SK-N-MC (cell line): ENCODE measurements around the gene PSMB9.
A peak's percentile ranks its signal among the peaks of the same experiment; 100 is the strongest.
"Not testable (repeated sequence)": the region's sequence is repeated elsewhere in the genome, so short reads cannot be mapped to it uniquely, and the experiment has no call there.

ENCODE experiments used
- DNase-seq: peaks from one replicate; pipeline ENCODE4 v3.0.0-alpha.2; 2011; ENCODE audit warnings: low read depth, low spot score
- H3K27ac ChIP-seq: fragments of 200-600 bp; sonication (generic); 2 replicates; pipeline ENCODE4 v1.5.1; 2016; ENCODE audit warnings: mixed run types
- H3K36me3 ChIP-seq: fragments of 200-600 bp; sonication (generic); 2 replicates; pipeline ENCODE4 v1.6.1; 2017; ENCODE audit warnings: antibody characterized with exemption, low read length, mixed read lengths; ENCODE audit not compliant: insufficient read depth
- H3K4me3 ChIP-seq: fragments of 200-600 bp; sonication (generic); 2 replicates; pipeline ENCODE4 v1.5.1; 2016
- H3K9ac ChIP-seq: fragments of 200-600 bp; sonication (generic); 2 replicates; pipeline ENCODE4 v1.8.0; 2017; ENCODE audit warnings: mixed run types, mixed read lengths; ENCODE audit not compliant: insufficient read length
- H3K9me3 ChIP-seq: fragments of 200-600 bp; sonication (generic); 2 replicates; pipeline ENCODE4 v1.6.1; 2017; ENCODE audit warnings: low read depth, mild to moderate bottlenecking, antibody characterized with exemption, low read length, moderate library complexity, mixed read lengths
- EZH2 ChIP-seq: fragments of 200-600 bp; sonication (generic); IDR thresholded peaks from one replicate; pipeline ENCODE4 v1.6.1; 2017; ENCODE audit warnings: antibody characterized with exemption
- FOXP2 ChIP-seq: optimal IDR thresholded peaks from 2 replicates; pipeline ENCODE3; 2011; ENCODE audit warnings: mild to moderate bottlenecking, moderate library complexity; ENCODE audit not compliant: insufficient read depth; ENCODE audit errors: extremely low read length, control extremely low read depth
- POLR2AphosphoS5 ChIP-seq: IDR thresholded peaks from 2 replicates; pipeline ENCODE4 v1.6.1; 2012; ENCODE audit warnings: mild to moderate bottlenecking, low read depth, low read length, borderline replicate concordance

PSMB9 gene

DNA sequence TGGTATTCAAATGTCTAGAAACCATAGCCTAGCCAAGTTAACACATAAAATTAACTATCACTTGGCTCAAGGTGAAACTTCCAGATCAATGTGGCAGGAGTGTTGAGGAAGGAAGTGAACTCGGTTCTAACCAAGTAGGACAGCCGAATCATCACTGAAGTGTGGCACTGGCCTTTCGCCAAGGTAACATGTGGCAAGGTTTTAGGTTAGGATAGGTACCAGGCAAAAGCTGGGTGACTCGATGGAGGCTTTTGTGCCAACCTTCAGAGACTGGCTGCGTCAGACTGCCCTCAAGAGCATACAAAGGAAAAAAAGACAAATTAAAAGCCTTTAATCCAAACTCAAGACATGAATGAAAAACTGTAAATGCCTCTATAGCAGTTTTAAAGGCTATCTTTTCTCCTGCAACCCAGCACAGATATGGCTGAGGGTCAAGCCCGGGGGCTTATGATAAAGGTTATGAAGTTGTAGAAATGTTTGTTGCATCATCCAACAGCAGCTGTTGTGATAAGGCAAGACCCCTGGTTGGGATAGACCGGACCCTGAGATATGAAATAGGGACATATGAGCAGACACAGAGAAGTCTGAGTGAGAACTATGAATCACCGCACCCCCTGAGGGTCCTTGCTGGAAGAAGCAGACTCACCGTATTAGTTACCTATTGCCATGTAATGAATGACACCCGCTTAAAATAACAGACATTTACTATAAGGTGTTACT lies 11.9 kb downstream of the PSMB9 start:
- no peaks in the 10 kb centered on the region for H3K9me3 ChIP-seq
- no peak for TF ChIP-seq EZH2
- no peak for TF ChIP-seq POLR2AphosphoS5
- no peak for TF ChIP-seq FOXP2
- no peaks in the 10 kb centered on the region for H3K36me3 ChIP-seq
- no peak overlapping the region for H3K27ac ChIP-seq
- no peak overlapping the region for H3K9ac ChIP-seq
- H3K4me3 ChIP-seq: no peak overlapping the region
- no peak for DNase-seq

DNA sequence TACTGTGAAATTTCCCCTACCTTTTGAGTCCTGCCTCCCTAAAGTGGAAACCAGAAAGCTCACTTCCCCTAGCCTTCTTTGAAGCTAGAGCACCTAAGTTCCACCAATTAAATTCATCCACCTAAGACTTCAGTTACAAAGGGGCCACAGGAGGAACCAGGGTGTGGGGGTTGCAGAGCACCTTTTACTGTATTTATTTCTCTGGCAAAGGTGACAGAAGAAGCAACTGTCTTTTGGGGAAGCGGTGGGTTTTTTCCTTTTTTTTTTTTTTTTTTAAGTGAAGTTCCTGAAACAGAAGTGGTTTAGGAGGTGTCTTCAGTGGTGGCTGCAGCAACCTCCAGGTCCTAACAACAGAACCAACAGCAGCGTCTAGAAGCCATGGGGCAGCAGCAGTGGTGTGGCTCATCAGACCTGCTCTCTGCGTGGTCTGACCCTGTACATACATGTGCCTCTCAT lies 13.1 kb downstream of the PSMB9 start:
- H3K27ac ChIP-seq: no peak overlapping the region
- H3K9ac ChIP-seq: no peak overlapping the region
- no peaks in the 10 kb centered on the region for H3K36me3 ChIP-seq
- H3K4me3 ChIP-seq: no peak overlapping the region
- TF ChIP-seq EZH2: no peak
- TF ChIP-seq POLR2AphosphoS5: no peak
- TF ChIP-seq FOXP2: no peak
- no peaks in the 10 kb centered on the region for H3K9me3 ChIP-seq
- no peak for DNase-seq

DNA sequence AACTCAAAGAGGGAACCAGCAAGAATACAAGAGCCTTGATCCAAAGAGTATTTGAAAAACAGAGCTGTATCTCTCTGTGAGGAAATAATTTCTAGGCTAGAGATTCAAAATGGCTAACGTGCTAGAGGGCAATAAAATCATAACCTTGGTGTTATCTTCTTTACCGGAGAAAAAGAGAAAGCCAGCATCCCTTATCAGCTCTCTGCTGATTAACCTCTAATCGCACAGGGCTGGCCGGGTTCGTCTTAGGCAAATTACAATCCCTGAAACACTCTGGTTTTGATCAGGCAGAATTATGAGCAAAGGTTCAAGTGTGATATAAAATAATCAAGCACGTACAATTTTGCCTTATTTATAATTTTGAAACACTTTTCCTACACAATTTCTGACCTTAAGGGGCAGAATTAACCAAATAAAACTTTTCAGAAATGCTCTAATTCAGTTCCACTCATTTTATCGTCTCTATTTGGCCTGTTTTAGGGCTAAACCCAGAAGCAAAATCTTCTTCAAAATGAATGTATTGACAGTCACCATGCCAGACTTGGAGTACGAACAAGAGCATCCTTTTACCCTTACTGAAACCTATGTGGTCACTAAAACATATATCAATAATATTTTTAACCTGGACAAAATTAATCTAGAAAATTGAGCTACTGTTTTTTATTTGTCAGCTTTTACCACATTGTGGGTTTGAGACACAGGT lies 13.7 kb downstream of the PSMB9 start:
- H3K27ac ChIP-seq: no peak overlapping the region

DNA sequence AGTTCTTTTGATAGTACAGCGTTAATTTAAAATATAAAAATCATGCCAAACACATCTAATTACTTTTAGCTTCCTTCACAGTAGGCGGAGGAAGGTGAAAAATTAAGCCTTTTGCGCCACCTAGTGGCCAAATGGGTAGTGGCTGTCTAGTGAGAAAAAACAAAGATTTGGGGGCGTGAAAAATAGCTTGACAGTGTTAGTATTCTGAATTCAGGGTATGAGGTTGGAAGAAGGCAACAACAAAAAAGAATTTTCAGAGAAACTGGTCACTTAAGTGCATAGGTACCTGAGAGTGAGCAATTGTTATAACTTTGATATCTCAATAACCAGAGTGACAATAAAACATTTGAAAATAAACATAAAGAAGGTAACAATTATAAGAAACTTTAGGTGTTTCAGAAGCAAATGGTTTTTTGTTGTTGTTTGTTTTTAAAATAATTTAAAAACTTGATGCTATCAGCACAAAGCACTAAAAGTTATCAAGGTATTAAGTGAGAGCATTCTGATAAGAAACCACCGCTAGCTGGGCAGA lies 14.3 kb downstream of the PSMB9 start:
- Histone ChIP-seq H3K9ac (no peak overlapping the region), H3K27ac (no peak overlapping the region), H3K9me3 (no peaks in the 10 kb centered on the region), H3K36me3 (no peaks in the 10 kb centered on the region), H3K4me3 (no peak overlapping the region)
- DNase-seq: peak; percentile 35
- TF ChIP-seq POLR2AphosphoS5 (no peak), EZH2 (no peak), FOXP2 (no peak)

More for the DNA sequence above, 13.7 kb downstream of the PSMB9 start:
- no peak for DNase-seq
- TF ChIP-seq EZH2: no peak
- TF ChIP-seq POLR2AphosphoS5: no peak
- TF ChIP-seq FOXP2: no peak
- Histone ChIP-seq H3K9me3 (no peaks in the 10 kb centered on the region), H3K9ac (no peak overlapping the region), H3K4me3 (no peak overlapping the region), H3K36me3 (no peaks in the 10 kb centered on the region)

DNA sequence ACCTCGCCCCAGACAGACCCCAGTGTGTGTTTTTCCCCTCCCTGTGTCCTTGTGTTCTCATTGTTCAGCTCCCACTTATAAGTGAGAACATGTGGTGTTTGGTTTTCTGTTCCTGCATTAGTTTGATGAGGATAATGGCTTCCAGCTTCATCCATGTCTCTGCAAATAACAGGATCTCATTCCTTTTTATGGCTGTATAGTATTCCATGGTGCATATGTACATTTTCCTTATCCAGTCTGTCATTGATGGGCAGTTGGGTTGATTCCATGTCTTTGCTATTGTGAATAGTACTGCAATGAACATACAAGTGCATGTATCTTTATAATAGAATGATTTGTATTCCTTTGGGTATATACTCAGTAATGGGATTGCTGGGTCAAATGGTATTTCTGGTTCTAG lies 20.0 kb downstream of the PSMB9 start:
- not testable (repeated sequence) for H3K9me3 ChIP-seq, H3K36me3 ChIP-seq

DNA sequence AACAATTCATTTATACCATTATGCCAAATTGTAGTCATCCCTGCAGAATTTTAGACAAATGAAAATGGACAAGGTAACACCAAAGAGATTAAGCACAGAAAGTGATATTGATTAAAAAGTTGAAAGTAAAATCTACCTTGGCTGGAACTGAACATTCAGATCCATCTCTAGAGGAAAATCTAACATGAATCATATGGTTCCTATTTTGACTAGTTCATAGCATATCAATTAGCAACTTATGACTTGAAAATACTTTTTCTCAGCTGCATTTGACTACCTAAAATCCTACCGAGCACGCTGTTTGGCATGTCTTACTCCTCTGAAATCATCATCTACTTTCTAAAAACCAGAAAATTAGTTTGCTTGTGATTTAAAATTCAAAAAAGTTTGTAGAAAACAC lies 22.6 kb downstream of the PSMB9 start:
- TF ChIP-seq FOXP2 (no peak), EZH2 (no peak), POLR2AphosphoS5 (no peak)
- Histone ChIP-seq H3K36me3 (no peaks in the 10 kb centered on the region), H3K4me3 (no peak overlapping the region), H3K9me3 (no peaks in the 10 kb centered on the region), H3K9ac (no peak overlapping the region), H3K27ac (no peak overlapping the region)
- no peak for DNase-seq

More for the DNA sequence above, 20.0 kb downstream of the PSMB9 start:
- not testable (repeated sequence) for H3K27ac ChIP-seq, DNase-seq, H3K4me3 ChIP-seq, H3K9ac ChIP-seq

DNA sequence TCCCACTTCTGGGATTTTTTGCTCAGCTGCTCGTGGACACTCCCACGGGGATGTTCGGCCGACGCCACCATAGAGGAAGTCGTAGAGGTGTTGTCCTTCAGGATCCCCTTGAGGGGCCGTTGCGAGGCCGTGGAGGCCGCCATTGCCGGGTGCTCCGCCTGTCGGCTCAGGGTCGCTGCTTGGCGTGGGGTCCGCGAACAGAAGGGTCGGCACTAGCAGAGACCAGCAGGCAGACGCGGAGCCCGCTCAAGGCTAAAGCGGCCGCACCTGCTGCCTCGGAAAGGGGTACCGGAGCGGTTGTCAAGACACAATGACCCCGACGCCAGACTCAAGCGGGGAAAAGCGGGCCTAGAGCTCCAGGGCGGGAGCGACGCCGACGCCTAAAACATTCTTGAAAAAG lies 25.7 kb downstream of the PSMB9 start:
- no peak overlapping the region for H3K9ac ChIP-seq
- H3K36me3 ChIP-seq: no peaks in the 10 kb centered on the region
- no peak overlapping the region for H3K4me3 ChIP-seq
- no peak for TF ChIP-seq FOXP2
- no peak for TF ChIP-seq POLR2AphosphoS5
- no peak for TF ChIP-seq EZH2
- DNase-seq: no peak
- no peak overlapping the region for H3K27ac ChIP-seq
- H3K9me3 ChIP-seq: no peaks in the 10 kb centered on the region

DNA sequence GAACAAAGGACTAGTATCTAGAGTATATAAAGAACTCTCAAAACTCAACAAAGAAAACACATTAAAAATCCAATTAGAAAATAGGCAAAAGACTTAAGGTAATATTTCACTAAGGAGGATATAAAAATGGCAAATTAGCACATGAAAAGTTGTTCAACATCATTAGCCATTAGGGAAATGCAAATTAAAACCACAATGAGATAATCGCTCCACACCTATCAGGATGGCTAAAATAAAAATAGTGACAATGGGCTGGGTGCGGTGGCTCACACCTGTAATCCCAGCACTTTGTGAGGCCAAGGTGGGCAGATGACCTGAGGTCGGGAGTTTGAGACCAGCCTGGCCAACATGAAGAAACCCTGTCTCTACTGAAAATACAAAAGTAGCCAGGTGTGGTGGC lies 27.0 kb downstream of the PSMB9 start:
- not testable (repeated sequence) for H3K36me3 ChIP-seq, DNase-seq

DNA sequence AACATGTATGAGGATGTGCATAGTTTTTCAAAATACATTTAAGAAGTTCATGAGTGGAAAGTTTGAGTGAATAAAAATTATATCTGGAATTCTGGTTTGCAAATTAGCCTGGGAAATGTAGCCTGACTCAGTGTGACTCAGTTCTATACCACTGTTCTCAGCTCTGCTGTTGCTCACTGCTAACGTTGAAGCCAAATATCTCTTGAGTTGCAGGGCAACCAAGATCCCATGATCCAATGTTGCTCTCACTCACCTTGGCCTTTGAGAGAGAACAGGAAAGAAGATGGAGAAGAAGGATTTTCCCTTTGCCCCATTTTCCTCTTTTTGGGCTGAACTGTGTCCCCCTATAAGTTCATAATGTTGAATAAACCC lies 28.9 kb downstream of the PSMB9 start:
- no peaks in the 10 kb centered on the region for H3K36me3 ChIP-seq
- H3K27ac ChIP-seq: no peak overlapping the region
- TF ChIP-seq POLR2AphosphoS5 (no peak), FOXP2 (no peak), EZH2 (no peak)
- H3K4me3 ChIP-seq: no peak overlapping the region
- H3K9me3 ChIP-seq: no peaks in the 10 kb centered on the region
- no peak overlapping the region for H3K9ac ChIP-seq
- no peak for DNase-seq

More for the DNA sequence above, 27.0 kb downstream of the PSMB9 start:
- not testable (repeated sequence) for H3K9me3 ChIP-seq, H3K4me3 ChIP-seq, H3K9ac ChIP-seq, H3K27ac ChIP-seq

DNA sequence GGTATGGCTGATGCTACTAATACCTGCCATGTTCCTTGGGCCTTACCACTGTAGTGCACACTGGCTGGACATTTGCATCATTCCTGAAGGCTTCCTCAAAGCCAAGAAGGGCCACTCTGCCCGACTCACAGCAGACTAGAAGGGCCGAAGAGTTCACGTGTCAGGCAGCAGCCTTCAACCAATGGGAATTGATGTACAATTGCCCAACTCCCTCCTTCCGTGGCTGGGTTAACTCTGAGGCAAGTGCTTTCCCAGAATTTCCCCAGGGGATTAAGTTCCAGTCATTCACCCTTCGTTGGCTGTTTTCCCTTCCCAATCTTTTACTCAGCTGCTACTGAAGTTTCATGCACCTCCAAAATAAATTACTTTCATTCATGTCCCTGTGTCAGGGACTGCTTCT lies 29.8 kb downstream of the PSMB9 start:
- Histone ChIP-seq H3K27ac (no peak overlapping the region), H3K9ac (no peak overlapping the region), H3K36me3 (no peaks in the 10 kb centered on the region), H3K4me3 (no peak overlapping the region), H3K9me3 (no peaks in the 10 kb centered on the region)
- TF ChIP-seq POLR2AphosphoS5 (no peak), FOXP2 (no peak), EZH2 (no peak)
- no peak for DNase-seq
